ENCODE measurements around the gene KLF12.

Gene KLF12

DNA sequence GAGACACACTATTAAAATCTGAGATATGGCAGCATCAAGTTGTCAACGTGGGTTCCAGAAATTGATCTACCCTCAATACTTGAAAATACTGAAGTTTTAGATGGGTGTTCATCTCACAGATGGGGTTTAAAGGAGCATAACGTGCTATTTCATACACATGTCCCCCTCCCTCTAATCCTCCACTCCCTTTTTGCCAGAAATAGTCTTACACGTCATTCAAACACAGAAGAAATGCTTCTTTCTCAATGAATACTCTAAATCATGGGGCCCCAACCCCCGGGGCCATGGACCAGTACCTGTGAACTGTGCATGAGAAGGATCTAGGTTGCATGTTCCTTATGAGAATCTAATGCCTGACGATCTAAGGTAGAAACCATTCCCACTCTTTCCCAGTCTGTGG lies 19.6 kb downstream of the KLF12 start:
- Histone ChIP-seq H3K27me3 (ENCODE audit: control insufficient read depth, low read length) (no peaks in the 10 kb centered on the region), H4K20me1 (ENCODE audit: control insufficient read depth, insufficient read depth, low read depth, low read length) (no peaks in the 10 kb centered on the region), H3F3A (ENCODE audit: control insufficient read depth, insufficient read depth) (no peaks in the 10 kb centered on the region; the same call in 1 of the 2 replicates), H3K4me3 (ENCODE audit: low read length) (no peak overlapping the region), H3K4me1 (ENCODE audit: control insufficient read depth, low read length) (peaks cover 12% of the 10 kb centered on the region), H3K79me2 (ENCODE audit: control insufficient read depth, low read length) (peaks cover 95% of the 10 kb centered on the region), H3K9me2 (replicated peaks; ENCODE audit: control insufficient read depth, low read length) (no peaks in the 10 kb centered on the region), H3K27ac (ENCODE audit: low read depth, low read length) (no peak overlapping the region), H3K4me2 (ENCODE audit: low read length) (no peak overlapping the region), H3K9me3 (ENCODE audit: control insufficient read depth, insufficient read depth, low read length) (peaks cover 8% of the 10 kb centered on the region), H3K36me3 (ENCODE audit: control insufficient read depth, low read length) (peaks cover 6% of the 10 kb centered on the region)
- TF ChIP-seq, protein P1, sequence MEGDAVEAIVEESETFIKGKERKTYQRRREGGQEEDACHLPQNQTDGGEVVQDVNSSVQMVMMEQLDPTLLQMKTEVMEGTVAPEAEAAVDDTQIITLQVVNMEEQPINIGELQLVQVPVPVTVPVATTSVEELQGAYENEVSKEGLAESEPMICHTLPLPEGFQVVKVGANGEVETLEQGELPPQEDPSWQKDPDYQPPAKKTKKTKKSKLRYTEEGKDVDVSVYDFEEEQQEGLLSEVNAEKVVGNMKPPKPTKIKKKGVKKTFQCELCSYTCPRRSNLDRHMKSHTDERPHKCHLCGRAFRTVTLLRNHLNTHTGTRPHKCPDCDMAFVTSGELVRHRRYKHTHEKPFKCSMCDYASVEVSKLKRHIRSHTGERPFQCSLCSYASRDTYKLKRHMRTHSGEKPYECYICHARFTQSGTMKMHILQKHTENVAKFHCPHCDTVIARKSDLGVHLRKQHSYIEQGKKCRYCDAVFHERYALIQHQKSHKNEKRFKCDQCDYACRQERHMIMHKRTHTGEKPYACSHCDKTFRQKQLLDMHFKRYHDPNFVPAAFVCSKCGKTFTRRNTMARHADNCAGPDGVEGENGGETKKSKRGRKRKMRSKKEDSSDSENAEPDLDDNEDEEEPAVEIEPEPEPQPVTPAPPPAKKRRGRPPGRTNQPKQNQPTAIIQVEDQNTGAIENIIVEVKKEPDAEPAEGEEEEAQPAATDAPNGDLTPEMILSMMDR (IDR thresholded peaks at IDR 0.05; ENCODE audit: low read depth, low read length, poor library complexity, severe bottlenecking), result no peak
- no peak for TF ChIP-seq EZH2phosphoT487 (IDR thresholded peaks at IDR 0.05; ENCODE audit: borderline replicate concordance, low read length)

DNA sequence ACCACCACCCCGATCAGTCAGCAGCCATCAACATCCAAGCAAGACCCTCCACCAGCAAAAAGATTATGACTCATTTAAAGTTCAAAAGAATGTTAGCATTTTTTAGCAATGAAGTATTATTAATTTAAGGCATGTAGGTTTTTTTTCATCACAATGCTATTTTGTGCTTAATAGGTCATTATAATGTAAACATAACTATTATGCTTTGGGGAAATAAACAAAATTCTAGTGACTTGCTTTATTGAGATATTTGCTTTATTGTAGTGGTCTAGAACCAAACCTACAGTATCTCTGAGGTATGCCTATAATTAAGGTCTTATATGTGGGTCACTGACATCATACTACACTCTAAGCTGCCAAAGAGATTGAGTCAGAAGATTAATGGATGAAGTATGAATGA lies 20.0 kb downstream of the KLF12 start:
- Histone ChIP-seq H4K20me1 (ENCODE audit: control insufficient read depth, insufficient read depth, low read depth, low read length) (no peaks in the 10 kb centered on the region), H3K27me3 (ENCODE audit: control insufficient read depth, low read length) (no peaks in the 10 kb centered on the region), H3K4me1 (ENCODE audit: control insufficient read depth, low read length) (peaks cover 12% of the 10 kb centered on the region), H3K9me3 (ENCODE audit: control insufficient read depth, insufficient read depth, low read length) (peaks cover 4% of the 10 kb centered on the region; the same call in 1 of the 2 replicates), H3K27ac (ENCODE audit: low read depth, low read length) (no peak overlapping the region), H3K9me2 (replicated peaks; ENCODE audit: control insufficient read depth, low read length) (no peaks in the 10 kb centered on the region), H3K79me2 (ENCODE audit: control insufficient read depth, low read length) (peaks cover 95% of the 10 kb centered on the region), H3K4me3 (ENCODE audit: low read length) (no peak overlapping the region), H3F3A (ENCODE audit: control insufficient read depth, insufficient read depth) (no peaks in the 10 kb centered on the region; the same call in 1 of the 2 replicates), H3K36me3 (ENCODE audit: control insufficient read depth, low read length) (peaks cover 6% of the 10 kb centered on the region), H3K4me2 (ENCODE audit: low read length) (no peak overlapping the region)
- TF ChIP-seq, protein P1 (IDR thresholded peaks at IDR 0.05; ENCODE audit: low read depth, low read length, poor library complexity, severe bottlenecking), result no peak
- TF ChIP-seq EZH2phosphoT487 (IDR thresholded peaks at IDR 0.05; ENCODE audit: borderline replicate concordance, low read length), result no peak

DNA sequence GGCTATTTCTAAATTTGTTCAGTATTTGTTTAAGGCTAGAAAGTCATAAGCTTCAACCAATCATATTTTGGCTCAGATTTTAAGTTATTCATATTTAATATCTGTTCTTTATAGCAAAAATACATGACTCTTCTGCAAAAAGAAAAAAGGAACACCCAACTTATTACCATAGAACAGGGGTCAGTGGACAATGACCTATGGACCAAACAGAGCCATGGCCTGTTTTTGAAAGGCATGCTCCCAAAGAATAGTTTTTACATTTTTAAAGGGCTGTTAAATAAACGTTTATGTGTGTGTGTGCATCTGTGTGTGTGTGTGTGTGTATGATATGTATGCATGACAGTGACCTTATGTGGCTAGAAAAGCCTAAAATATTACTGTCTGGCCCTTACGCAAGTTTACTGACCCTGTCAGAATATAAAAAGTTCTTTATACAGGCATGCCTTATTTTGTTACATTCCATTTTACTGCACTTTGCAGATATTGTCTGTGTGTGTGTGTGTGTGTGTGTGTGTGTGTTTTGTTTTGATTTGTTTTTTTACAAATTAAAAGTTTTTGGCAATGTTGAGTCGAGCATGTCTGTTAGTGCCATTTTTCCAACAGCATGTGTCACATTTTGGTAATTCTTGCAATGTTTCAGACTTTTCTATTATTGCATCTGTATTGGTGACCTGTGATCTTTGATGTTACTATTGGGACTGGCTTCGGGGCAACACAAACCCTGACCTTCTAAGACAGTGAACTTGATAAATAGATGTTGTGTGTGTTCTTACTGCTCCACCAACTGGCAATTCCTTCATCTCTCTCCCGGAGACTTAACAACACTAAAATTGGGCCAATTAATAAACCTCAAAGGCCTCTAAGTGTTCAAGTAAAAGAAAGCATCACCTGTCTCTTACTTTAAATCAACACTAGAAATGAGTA lies 22.0 kb downstream of the KLF12 start:
- TF ChIP-seq EZH2phosphoT487 (IDR thresholded peaks at IDR 0.05; ENCODE audit: borderline replicate concordance, low read length), result no peak
- TF ChIP-seq, protein P1 (IDR thresholded peaks at IDR 0.05; ENCODE audit: low read depth, low read length, poor library complexity, severe bottlenecking), result no peak
- Histone ChIP-seq H3K9me3 (ENCODE audit: control insufficient read depth, insufficient read depth, low read length) (no peaks in the 10 kb centered on the region), H4K20me1 (ENCODE audit: control insufficient read depth, insufficient read depth, low read depth, low read length) (no peaks in the 10 kb centered on the region), H3K9me2 (replicated peaks; ENCODE audit: control insufficient read depth, low read length) (no peaks in the 10 kb centered on the region), H3K27me3 (ENCODE audit: control insufficient read depth, low read length) (no peaks in the 10 kb centered on the region), H3F3A (ENCODE audit: control insufficient read depth, insufficient read depth) (no peaks in the 10 kb centered on the region; the same call in 1 of the 2 replicates), H3K79me2 (ENCODE audit: control insufficient read depth, low read length) (peaks cover 91% of the 10 kb centered on the region), H3K27ac (ENCODE audit: low read depth, low read length) (no peak overlapping the region), H3K4me2 (ENCODE audit: low read length) (no peak overlapping the region), H3K4me1 (ENCODE audit: control insufficient read depth, low read length) (peaks cover 12% of the 10 kb centered on the region), H3K4me3 (ENCODE audit: low read length) (no peak overlapping the region), H3K36me3 (ENCODE audit: control insufficient read depth, low read length) (peaks cover 6% of the 10 kb centered on the region)
